GM12891 (cell line): ENCODE data around the gene AGPS.

Experiments used
- POLR2A ChIP-seq: IDR thresholded peaks from 2 replicates; pipeline ENCODE4 v1.6.1; 2011; ENCODE audit warnings: low read depth, low read length, control low read depth
- POLR2AphosphoS5 ChIP-seq: IDR thresholded peaks from 2 replicates; pipeline ENCODE4 v1.6.1; 2011; ENCODE audit warnings: low read depth, low read length, control low read depth
- TAF1 ChIP-seq: IDR thresholded peaks from 2 replicates; pipeline ENCODE4 v1.6.1; 2011; ENCODE audit warnings: low read depth, low read length, control low read depth

DNA sequence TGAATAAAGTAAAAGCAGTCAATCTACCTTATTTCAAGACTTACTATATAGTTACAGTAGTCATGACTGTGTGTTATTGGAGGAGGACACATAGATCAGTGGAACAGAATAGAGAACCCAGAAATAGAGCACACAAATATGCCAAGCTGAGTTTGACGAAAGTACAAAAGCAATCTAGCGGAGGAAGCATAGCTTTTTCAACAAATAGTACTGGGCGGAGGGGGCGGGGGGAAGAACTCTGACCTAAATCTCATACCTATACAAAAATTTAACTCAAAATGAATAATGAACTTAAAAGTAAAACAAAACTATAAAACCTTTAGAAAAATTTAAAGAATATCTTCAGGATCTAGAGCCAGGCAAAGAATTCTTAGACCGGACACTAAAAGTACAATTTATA, 139.1 kb downstream of the AGPS start:
- TF ChIP-seq POLR2AphosphoS5 (no peak), POLR2A (no peak), TAF1 (no peak)
